ENCODE data around the gene MRPL44.

DNA sequence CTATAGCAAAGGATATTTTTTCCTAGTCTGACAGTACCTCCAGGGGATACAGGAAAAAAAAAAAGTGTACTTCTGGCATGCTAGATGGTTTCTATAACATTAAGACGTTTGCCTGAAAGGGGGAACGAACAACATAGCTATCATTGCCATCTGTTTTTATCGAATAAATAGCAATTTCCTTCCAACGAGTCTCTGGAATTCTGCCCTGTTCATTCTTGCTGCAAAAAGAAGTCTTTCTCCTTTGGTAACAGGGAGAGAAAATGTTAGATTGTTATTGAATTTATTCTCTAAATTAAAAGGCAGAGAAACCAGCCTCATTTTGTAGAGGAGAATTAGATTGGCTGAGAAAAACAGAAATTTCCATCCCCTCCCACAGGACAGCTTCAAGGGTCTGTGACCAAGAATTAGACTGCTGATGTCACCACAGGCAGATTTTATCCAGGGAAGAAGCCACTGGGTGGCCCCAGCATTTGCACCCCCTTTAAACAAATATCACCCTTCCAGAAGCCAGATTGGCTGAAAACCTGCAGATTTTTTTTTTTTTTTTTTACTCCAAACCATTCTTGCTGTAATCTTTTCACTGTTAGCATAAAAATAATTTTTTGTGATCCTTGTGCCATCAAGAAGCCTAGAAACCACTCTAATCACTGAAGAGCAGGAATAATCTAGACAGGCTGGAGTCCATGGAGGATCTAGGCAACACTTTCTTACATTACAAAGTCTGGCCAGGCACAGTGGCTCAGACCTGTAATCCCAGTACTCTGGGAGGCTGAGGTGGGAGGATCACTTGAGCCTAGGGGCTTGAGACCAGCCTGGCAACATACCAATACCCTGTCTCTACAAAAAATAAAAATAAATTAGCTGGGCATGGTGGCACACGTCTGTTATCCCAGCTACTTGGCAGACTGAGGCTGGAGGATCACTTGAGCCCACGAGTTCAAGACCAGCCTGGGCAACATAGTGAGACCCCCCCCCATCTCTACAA lies 24.2 kb upstream of the MRPL44 start:
- TF ChIP-seq, protein P1, sequence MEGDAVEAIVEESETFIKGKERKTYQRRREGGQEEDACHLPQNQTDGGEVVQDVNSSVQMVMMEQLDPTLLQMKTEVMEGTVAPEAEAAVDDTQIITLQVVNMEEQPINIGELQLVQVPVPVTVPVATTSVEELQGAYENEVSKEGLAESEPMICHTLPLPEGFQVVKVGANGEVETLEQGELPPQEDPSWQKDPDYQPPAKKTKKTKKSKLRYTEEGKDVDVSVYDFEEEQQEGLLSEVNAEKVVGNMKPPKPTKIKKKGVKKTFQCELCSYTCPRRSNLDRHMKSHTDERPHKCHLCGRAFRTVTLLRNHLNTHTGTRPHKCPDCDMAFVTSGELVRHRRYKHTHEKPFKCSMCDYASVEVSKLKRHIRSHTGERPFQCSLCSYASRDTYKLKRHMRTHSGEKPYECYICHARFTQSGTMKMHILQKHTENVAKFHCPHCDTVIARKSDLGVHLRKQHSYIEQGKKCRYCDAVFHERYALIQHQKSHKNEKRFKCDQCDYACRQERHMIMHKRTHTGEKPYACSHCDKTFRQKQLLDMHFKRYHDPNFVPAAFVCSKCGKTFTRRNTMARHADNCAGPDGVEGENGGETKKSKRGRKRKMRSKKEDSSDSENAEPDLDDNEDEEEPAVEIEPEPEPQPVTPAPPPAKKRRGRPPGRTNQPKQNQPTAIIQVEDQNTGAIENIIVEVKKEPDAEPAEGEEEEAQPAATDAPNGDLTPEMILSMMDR (IDR thresholded peaks at IDR 0.05; ENCODE audit: low read length), result no peak
- no peak for TF ChIP-seq EZH2 (optimal IDR thresholded peaks at IDR 0.05; ENCODE audit: low read depth, low read length)

All from MM.1S (cell line).